GM12878 (cell line): ENCODE measurements around the gene C1orf87. TPM values are rescaled to one million over a fixed set of nuclear protein-coding genes. Genes with fewer than 3 reads are reported as not detected.

Experiments used
- ATAC-seq: fragments of 200-7000 bp; cut with Tn5 transposase; 3 replicates; pipeline ENCODE4 v1.9.1; 2020; ENCODE audit warnings: mild to moderate bottlenecking, moderate library complexity
- BruUV-seq: library from RNA; stranded (reverse); fragments of 400-500 nt; replicated peaks from 2 replicates; lab custom pipeline; 2021; lab: Mats Ljungman, UMichigan
- CTCF ChIA-PET: fragments of 300-600 bp; sonication (Branson Sonifier 250); formaldehyde crosslinking; extraction: SDS; loops from one replicate; lab custom pipeline; 2021; ENCODE audit warnings: inconsistent platforms; lab: Yijun Ruan, JAX
- POLR2A ChIA-PET: fragments of 350-600 bp; formaldehyde crosslinking; extraction: SDS; loops from one replicate; lab custom pipeline; 2021; ENCODE audit warnings: inconsistent platforms; lab: Charles Lee
- RAD21 ChIA-PET: fragments of 300-600 bp; sonication (Branson Sonifier 250); formaldehyde crosslinking; loops from one replicate; lab custom pipeline; 2023; ENCODE audit warnings: antibody characterized with exemption; ENCODE audit not compliant: unreplicated experiment; lab: Charles Lee
- SMC1A ChIA-PET: fragments of 300-600 bp; sonication (Branson Sonifier 250); formaldehyde crosslinking; loops from one replicate; lab custom pipeline; 2023; ENCODE audit not compliant: unreplicated experiment, uncharacterized antibody; lab: Charles Lee
- DNase-seq: peaks from one replicate; pipeline ENCODE4 v3.0.0-alpha.2; 2011; ENCODE audit warnings: low read depth, low spot score
- FAIRE-seq: peaks from 3 replicates; lab custom pipeline; 2011; peaks lifted over from hg19 to GRCh38; lab: Jason Lieb, UNC
- H2AFZ ChIP-seq: 2 replicates; pipeline ENCODE4 v1.6.0; 2011; ENCODE audit warnings: low read depth, low read length, control low read depth; ENCODE audit not compliant: control insufficient read depth
- H3K27ac ChIP-seq: 2 replicates; pipeline ENCODE4 v1.5.1; 2011; ENCODE audit warnings: control low read depth; ENCODE audit not compliant: control insufficient read depth, insufficient read depth
- H3K27me3 ChIP-seq, 2 experiments: replicated peaks in 1 of 2; 2 replicates each; pipeline versions ENCODE4 v1.6.0 to v1.6.1; 2011; ENCODE audit warnings: low read length in 1 of 2; ENCODE audit not compliant: control insufficient read depth in 2 of 2, insufficient read depth in 2 of 2
- H3K36me3 ChIP-seq, 2 experiments: 2 replicates each; pipeline ENCODE4 v1.5.1; 2011; ENCODE audit warnings: low read length in 1 of 2; ENCODE audit not compliant: control insufficient read depth in 2 of 2, insufficient read depth in 2 of 2
- H3K4me1 ChIP-seq: 2 replicates; pipeline ENCODE4 v1.6.1; 2011; ENCODE audit warnings: mild to moderate bottlenecking, low read length, moderate library complexity, mixed read lengths; ENCODE audit not compliant: control insufficient read depth, insufficient read depth
- H3K4me2 ChIP-seq: 2 replicates; pipeline ENCODE4 v1.6.0; 2011; ENCODE audit warnings: control low read depth; ENCODE audit not compliant: control insufficient read depth, insufficient read depth
- H3K4me3 ChIP-seq: fragments of 200-600 bp; sonication (generic); 2 replicates; pipeline ENCODE4 v1.5.1; 2016
- H3K79me2 ChIP-seq: 2 replicates; pipeline ENCODE4 v1.6.0; 2011; ENCODE audit warnings: low read length; ENCODE audit not compliant: control insufficient read depth, insufficient read depth
- H3K9ac ChIP-seq: 2 replicates; pipeline ENCODE4 v1.8.0; 2011; ENCODE audit warnings: low read length, control low read depth, mixed read lengths; ENCODE audit not compliant: control insufficient read depth, insufficient read depth
- H3K9me3 ChIP-seq: replicated peaks from 3 replicates; pipeline ENCODE4 v1.5.1; 2011; ENCODE audit warnings: mild to moderate bottlenecking, low read length; ENCODE audit not compliant: control insufficient read depth, insufficient read depth
- H4K20me1 ChIP-seq: 2 replicates; pipeline ENCODE4 v1.6.0; 2011; ENCODE audit not compliant: control insufficient read depth, insufficient read depth
- E2F8 ChIP-seq: fragments of 450-650 bp; IDR thresholded peaks from 2 replicates; pipeline ENCODE4 v1.6.1; 2018; ENCODE audit warnings: mild to moderate bottlenecking, low read depth, moderate library complexity; ENCODE audit not compliant: partially characterized antibody
- HSF1 ChIP-seq: fragments of 150-350 bp; IDR thresholded peaks from 2 replicates; pipeline ENCODE4 v1.6.1; 2014; ENCODE audit warnings: mild to moderate bottlenecking, low read depth, low read length
- LARP7 ChIP-seq: fragments of 450-650 bp; IDR thresholded peaks from 2 replicates; pipeline ENCODE4 v1.6.1; 2017; ENCODE audit warnings: mild to moderate bottlenecking
- MTA2 ChIP-seq: fragments of 450-650 bp; IDR thresholded peaks from 2 replicates; pipeline ENCODE4 v1.6.1; 2016; ENCODE audit warnings: low read depth, mild to moderate bottlenecking, moderate library complexity
- MTA3 ChIP-seq: IDR thresholded peaks from 2 replicates; pipeline ENCODE4 v1.6.1; 2012; ENCODE audit warnings: low read length, inconsistent platforms, borderline replicate concordance
- RAD51 ChIP-seq: fragments of 450-650 bp; IDR thresholded peaks from 2 replicates; pipeline ENCODE4 v1.6.1; 2016; ENCODE audit warnings: moderate library complexity, mild to moderate bottlenecking, inconsistent platforms
- WGBS: methylation state at CpG from one replicate; pipeline ENCODE4 v1.1.6; 2016; ENCODE audit warnings: low lambda C conversion rate; ENCODE audit not compliant: insufficient replicate concordance, insufficient coverage; ENCODE audit errors: missing lambda C conversion rate; 5-methylcytosine and 5-hydroxymethylcytosine counted together
- in situ Hi-C: fragments of 300-500 bp; cut with MboI; formaldehyde crosslinking; loops from 9 replicates; pipeline ENCODE4 v1.14.3; 2018; ENCODE audit warnings: mixed read lengths
- intact Hi-C: fragments of 100-400 bp; cut with micrococcal nuclease; formaldehyde crosslinking; loops from one replicate; pipeline ENCODE4 v1.14.2; 2022; ENCODE audit not compliant: unreplicated experiment
- polyA plus RNA-seq, 11 experiments: library from polyadenylated mRNA; depleted of rRNA in 4 of 11; unstranded in 6 of 11; stranded (reverse) in 5 of 11; fragments of >200 nt; fragmentation: Nextera tagmentation in 4 of 11; fragmentation: Illumina TruSeq in 1 of 11; extraction: Ambion mirVana in 4 of 11; extraction: Trizol in 1 of 11; gene quantifications; 1 replicate in 1 of 11; 2 replicates in 10 of 11; pipeline versions ENCODE4 v1.2.1 to v1.2.3, GENCODE V29; 2011 to 2016; ENCODE audit warnings: inconsistent platforms in 2 of 11, missing spikeins in 2 of 11, low read depth in 1 of 11
- total RNA-seq, 4 experiments: library from RNA; depleted of rRNA in 3 of 4; stranded (reverse); fragments of >200 nt in 3 of 4; fragmentation: Illumina TruSeq in 1 of 4; extraction: Trizol in 1 of 4; gene quantifications; 2 replicates each; pipeline versions ENCODE4 v1.2.1 to v1.2.3, GENCODE V29; 2013 to 2021

Gene C1orf87
- total and polyA plus RNA-seq, 10 of the 15 experiments (the other 5 are each of a cell fraction or from before 2014, with no cell fraction given), result not detected

GRCh38 chr1:60008500-60008899 lies 65.1 kb downstream of the C1orf87 start:
- ATAC-seq, result no peak
- RAD21 ChIA-PET, result no interaction called here
- FAIRE-seq, result no peak
- 3% methylated on average over 4 of the region's 4 CpGs for WGBS
- CTCF ChIA-PET, result interaction anchor here (1.2 kb wide), 1 partner anchor 31 kb away, joined by 3 read pairs; no protein-coding TSS in a partner anchor
- POLR2A ChIA-PET, result no interaction called here
- SMC1A ChIA-PET, result interaction anchor here (1.2 kb wide), 1 partner anchor 32 kb away, joined by 3 read pairs; no protein-coding TSS in a partner anchor
- Histone ChIP-seq H3K4me1 (no peaks in the 10 kb centered on the region), H3K4me3 (no peak overlapping the region), H3K9ac (no peak overlapping the region), H3K9me3 (no peaks in the 10 kb centered on the region), H3K36me3 (no peaks in the 10 kb centered on the region), H3K27me3 (no peaks in the 10 kb centered on the region), H3K79me2 (no peaks in the 10 kb centered on the region), H2AFZ (no peak overlapping the region), H4K20me1 (no peaks in the 10 kb centered on the region), H3K27ac (no peak overlapping the region), H3K4me2 (no peak overlapping the region)
- intact Hi-C loops (no loop called here), in situ Hi-C loops (no loop called here)
- BruUV-seq, result no TSS peak
- no peak for DNase-seq
- TF ChIP-seq LARP7 (no peak), MTA3 (no peak), MTA2 (no peak), HSF1 (no peak), RAD51 (peak; percentile 40; the same call in 1 of the 2 replicates), E2F8 (no peak)
